Epithelial cell of umbilical artery (primary cell): ENCODE results near the gene TPTE2. TPM values are rescaled to one million over a fixed set of nuclear protein-coding genes. Genes with fewer than 3 reads are reported as not detected.

Experiments used
- total RNA-seq: library from RNA; depleted of rRNA; stranded (reverse); fragments of >200 nt; gene quantifications from 2 replicates; pipeline ENCODE4 v1.2.3, GENCODE V29; 2014

The TPTE2 gene
- not detected in 2 replicates for total RNA-seq

DNA sequence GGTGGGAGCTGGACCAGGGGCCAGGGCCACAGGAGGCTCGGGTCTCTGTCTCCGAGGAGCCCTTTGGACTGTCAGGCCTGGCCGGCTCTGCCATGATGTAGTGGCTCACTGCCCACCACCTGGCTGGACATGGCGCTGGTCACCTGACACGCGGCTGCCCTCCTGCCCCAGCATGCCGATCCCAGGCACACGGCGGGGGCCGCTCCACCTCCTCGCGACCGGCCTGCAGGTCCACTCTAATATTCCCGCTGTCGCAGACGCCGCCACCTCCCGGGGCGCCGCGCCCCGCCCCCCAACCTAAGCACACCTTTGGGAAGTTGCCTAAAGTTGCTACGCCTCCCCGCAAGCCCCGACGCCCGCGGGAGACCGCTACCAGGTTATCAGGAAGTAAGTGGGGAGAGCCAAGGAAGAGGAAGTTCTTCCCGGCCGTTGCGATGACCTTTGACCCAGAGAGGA is at the start of gene TPTE2:
Gene TPTE2, minus strand, starts transcription at position 406 of the 456 bp plus-strand sequence. CDS start 58,298 bp downstream, outside the sequence.

Other genes starting within 250 kb of the TPTE2 start
- gene MPHOSPH8, start 72.1 kb upstream of the TPTE2 start, total RNA-seq = 13.0 and 14.6 TPM in 2 replicates
- gene PSPC1, start 221.4 kb upstream of the TPTE2 start, total RNA-seq = 71.1 and 97.1 TPM in 2 replicates